HG03442 (cell line): ENCODE measurements around the gene RBMX.
"Not testable (repeated sequence)": the region's sequence is repeated elsewhere in the genome, so short reads cannot be mapped to it uniquely, and the experiment has no call there.

Experiments used
- ATAC-seq: cut with Tn5 transposase; IDR thresholded peaks from one replicate; pipeline ENCODE4 v1.9.1; 2021; ENCODE audit warnings: mild to moderate bottlenecking, moderate library complexity; ENCODE audit not compliant: unreplicated experiment

Gene RBMX

DNA sequence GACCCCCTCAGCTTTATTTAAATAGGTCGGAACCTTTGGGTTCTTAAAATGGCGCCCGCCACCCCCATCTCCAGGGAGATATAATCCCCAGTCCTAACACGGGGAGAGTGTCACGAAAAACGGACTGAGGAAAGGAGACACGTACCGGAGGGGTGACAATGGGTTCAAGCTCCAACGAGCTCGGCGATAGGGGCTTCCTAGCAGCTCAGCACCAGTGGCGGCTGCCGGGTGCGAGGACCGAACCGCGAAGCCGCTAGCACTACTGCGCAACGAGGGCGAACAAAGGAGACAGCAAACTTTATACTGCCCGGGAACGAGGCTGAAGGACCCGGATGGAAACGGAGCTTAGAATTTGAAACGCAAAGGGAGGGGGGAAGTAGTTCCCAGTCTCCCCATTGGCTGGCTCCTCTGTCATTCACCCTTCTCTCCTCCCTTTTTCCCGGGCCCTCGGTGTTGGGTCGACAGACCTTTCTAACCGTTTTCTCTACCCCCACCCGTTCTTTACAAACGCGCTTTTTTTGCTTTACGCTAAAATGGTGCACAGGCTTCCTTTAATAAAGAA is at the start of gene RBMX:
Gene RBMX, minus strand, starts transcription at position 274 of the 562 bp plus-strand sequence. CDS start 1,298 bp downstream, outside the sequence.
- ATAC-seq = peak; percentile 97

DNA sequence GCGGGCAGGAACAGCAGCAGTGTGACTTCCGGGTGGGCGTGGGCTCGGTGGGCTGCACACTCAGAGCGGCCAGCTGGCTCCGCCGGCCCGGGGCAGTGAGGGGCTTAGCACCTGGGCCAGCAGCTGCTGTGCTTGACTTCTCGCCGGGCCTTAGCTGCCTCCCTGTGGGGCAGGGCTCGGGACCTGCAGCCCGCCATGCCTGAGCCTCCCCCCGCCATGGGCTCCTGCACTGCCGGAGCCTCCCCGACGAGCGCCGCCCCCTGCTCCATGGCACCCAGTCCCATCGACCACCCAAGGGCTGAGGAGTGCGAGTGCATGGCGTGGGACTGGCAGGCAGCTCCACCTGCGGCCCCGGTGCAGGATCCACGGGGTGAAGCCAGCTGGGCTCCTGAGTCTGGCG is 40.9 kb upstream of the RBMX start:
- ATAC-seq = not testable (repeated sequence)

DNA sequence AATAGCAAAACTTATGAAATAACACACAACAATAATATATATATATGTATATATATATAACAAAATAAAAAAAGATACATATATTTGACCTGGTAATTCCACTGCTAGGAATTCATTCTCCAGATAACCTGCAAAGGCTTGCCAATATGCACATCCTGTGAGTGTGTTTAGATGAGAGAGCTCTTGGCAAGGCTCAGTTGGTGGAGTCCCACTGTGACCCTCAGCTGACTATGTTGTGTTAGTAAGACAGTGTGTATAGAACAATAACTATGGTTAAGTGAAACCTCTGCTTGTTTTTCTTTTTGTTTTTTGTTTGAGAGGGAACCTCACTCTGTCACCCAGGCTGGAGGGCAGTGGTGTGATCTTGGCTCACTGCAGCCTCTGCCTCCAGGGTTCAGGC is 39.5 kb upstream of the RBMX start:
- ATAC-seq = no peak

DNA sequence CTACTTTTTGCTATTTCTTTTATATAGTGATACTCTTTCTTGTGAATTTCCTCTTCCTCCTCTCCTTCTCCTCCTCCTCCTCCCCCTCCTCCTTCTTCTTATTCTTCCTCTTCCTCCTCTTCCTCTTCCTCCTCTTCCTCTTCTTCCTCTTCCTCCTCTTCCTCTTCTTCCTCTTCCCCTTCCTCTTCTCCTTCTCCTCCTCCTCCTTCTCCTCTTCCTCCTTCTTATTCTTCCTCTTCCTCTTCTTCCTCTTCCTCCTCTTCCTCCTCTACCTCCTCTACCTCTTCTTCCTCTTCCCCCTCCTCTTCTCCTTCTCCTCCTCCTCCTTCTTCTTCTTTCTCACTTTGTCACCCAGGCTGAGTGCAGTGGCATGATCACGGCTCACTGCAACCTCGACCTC is 36.3 kb upstream of the RBMX start:
- no peak for ATAC-seq

DNA sequence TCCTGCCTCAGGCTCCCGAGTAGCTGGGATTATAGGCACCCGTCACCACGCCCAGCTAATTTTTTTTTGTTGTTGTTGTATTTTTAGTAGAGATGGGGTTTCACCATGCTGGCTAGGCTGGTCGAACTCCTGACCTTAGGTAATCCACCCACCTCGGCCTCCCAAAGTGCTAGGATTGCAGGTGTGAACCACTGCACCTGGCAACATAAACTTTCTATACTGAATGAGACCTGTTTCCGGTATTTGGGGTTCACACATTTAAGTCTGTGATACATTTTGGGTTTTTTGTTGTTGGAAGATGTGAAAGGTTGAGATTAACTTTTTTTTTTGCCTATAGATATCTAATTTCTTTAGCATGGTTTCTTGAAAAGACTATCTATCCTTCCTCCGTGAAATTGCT is 31.1 kb upstream of the RBMX start:
- ATAC-seq = not testable (repeated sequence)

DNA sequence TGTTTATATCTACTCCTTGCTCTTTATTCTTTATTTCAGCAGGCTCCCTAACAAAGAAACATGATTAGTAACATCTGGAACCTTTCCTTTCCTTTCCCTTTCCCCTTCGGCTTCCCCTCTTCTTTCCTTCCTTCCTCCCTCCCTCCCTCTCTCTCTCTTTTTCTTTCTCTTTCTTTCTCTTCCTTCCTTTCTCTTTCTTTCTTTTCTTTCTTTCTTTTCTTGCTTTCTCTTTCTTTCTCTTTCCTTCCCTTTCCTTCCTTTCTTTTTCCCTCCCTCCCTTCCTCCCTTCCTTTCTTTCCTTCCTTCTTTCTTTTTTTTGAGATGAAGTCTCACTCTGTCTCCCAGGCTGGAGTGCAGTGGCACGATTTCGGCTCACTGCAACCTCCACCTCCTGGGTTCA is 30.7 kb upstream of the RBMX start:
- no peak for ATAC-seq

DNA sequence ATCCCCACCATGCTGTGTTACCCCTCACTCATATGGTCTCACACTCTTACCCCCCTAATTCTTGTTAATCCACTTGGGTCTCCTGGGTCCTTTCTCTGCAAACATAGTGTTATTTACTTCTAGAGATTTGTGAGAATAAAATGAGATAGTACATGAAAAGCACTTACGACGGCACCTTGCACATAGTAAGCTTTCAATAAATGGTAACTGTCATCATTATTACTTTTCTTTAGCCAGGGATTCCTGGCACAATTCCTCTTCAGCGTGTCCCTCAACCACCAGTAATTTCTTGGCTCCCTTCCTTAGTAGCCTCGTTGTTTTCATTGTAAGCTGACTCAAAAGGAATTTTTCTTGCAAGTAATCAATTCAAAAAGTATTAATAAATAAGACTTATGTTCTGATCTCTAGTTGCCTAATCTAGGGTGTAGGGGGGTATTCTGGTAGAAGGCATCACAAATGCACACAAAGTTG is 30.1 kb upstream of the RBMX start:
- ATAC-seq = no peak

DNA sequence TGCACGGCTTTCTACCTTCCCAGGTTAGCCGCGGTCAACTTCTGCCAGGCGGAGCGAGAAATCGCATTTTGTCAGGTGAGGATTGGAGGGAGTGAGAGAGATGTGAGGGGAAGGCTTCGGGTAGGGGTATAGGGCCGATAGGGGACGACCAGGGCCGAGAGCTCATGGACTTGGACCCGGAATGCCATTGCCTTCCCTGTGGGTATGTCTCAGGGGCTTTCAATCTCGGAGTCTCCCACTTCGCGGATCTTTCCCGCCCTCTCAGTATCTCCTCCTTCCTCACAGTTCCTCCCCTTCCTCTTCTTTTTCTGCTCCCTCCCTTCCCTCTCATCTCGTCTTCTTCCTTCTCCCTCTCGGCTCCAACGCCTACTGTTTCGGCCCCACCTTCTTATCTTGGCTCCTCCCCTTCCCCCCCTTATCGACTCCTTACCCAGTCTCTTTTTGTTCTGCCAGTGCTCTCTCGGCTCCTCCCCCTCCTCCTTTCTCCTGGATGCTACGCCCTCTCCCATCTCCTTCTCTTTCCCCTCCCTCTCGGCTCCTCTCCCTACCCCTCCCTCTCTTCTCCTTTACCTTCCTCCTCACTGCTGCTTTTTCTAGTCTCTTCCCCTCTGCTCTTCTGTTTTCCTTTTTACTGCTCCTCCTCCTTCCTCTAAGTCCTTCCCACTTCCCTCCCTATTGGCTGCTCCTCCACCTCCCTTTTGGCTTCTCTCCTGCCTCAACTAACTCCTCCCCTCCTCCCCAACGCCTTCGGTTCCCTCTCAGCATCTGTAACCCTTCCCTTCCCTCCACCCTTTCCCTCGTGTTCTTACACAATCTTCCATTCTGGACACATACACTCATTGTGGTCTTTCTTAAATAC is 29.4 kb upstream of the RBMX start:
- ATAC-seq = peak; percentile 57

DNA sequence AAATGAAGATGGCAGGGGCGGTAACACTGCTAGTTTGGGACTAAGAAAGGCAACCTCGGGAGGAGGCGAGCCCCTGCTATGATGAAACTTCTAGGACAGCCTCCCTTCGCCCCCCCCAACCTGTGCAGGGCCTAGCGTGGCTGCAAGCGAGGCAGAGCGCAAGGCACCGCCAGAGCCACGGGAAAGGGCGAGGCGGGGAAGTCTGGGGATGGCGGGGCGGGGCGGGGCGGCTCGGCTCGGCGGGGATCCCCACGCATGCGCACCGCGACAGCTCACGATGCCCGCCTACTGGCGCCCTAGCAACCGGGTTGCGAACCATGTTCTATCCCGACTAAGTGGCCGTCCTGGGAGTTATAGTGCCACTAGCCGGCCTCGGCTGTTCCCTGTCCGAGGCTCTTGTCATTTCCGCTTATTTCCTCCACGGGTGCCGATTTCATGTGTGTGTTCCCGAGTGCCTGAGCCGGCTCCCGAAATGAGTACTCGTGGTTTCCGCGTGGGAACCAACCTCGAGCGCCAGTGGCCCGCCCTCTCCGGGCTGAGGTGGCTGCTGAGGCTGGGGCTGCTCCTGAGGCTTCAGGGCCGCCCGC is 28.7 kb upstream of the RBMX start:
- ATAC-seq = peak; percentile 70

DNA sequence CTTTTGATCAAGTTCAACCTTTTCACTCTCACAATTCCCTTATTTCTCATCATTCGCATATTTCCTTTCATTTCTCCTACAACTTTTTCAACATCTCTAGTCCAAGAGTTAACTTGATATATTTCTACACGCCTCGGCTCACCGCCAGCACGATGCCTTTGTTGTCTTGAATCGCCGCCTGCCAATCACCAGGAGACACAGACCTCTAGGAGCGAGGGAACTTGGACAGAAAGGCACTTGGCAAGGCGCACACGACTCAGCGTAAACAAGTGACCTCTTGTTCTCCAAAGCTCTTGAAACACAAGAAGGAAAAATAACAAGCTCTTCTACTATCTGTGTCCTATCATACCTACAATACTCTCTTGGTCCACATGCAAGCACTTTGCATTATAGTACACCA is 27.1 kb upstream of the RBMX start:
- ATAC-seq = no peak

DNA sequence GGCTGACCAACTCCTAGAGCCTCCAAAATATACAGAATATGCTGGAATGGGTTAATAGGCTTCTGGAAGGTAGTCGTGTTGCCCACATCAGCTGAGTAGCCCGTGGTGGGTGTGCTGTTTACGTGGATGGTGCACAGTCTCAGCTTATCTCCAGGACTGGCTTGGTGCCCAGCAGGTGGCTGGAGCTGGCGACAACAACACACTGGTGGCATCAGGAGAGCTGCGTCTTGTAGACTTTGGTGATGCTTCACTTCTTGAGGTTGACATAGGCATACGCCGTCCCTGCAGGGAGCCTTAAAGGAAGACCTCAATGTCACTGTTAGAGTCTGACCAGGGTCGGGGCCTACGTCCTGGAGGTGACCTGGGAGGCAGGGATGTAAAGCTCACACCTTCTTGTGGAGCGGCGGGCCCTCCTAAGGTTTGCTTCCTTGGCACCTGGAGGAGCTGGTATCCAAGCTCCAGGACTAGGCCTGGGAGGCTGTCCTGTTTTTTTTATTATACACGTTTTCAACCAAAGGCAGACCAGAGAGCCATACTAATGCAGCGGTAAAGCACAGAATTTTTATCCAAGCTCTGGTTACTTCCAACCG is 26.5 kb upstream of the RBMX start:
- ATAC-seq = no peak

DNA sequence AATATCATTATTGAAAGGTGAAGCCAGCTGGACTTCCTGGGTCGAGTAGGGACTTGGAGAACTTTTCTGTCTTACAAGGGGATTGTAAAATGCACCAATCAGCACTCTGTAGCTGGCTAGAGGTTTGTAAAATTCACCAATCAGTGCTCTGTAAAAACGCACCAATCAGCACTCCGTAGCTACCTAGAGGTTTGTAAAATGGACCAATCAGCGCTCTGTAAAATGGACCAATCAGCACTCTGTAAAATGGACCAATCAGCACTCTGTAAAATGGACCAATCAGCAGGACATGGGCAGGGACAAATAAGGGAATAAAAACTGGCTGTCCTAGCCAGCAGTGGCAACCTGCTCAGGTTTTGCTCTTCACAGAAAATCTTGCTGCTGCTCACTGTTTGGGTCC is 23.5 kb upstream of the RBMX start:
- not testable (repeated sequence) for ATAC-seq

DNA sequence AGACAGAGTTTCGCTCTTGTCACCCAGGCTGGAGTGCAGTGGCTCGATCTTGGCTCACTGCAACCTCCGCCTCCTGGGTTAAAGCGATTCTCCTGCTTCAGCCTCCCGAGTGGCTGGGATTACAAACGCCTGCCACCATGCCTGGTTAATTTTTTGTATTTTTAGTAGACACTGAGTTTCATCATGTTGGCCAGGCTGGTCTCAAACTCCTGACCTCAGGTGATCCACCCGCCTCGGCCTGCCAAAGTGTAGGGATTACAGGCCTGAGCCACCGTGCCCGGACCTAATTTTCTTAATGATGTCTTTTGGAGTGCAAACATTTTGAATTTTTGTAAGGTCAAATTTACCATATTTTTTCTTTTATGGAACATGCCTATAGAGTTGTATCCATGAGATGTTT is 19.5 kb upstream of the RBMX start:
- ATAC-seq = not testable (repeated sequence)

DNA sequence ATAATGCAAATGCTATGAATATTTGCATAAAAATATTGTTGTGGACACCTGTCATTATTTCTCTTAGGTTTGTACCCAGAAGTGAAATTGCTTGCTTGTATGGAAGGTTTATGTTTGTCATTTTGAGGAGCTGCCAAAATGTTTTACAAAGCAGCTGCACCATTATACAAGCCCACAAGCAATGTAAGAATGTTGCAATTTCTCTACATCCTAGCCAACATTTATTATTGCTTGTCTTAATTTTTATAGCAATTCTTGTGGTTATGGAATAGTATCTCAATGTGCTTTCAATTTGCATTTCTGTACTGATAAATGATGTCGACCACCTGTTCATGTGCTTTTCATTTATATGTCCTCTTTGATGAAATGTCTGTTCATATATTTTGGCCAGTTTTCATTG is 18.7 kb upstream of the RBMX start:
- ATAC-seq = no peak

DNA sequence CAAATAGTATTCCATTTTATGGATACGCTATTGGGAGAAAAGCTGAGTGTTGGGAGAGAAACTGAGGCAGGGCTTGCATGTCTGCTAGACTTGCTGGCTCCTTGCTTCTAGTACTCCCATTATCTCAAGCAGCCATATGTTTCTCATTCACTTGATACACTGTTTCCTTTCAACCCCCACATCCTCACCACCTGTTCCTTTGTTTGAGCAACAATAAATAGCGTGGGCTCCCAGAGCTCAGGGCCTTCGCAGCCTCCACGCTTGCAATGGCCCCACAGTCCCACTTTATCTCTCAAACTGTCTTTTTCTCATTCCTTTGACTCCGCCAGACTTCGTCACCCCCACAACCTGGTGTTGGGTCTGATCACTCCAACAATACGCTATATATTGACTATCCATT is 18.2 kb upstream of the RBMX start:
- ATAC-seq = not testable (repeated sequence)

DNA sequence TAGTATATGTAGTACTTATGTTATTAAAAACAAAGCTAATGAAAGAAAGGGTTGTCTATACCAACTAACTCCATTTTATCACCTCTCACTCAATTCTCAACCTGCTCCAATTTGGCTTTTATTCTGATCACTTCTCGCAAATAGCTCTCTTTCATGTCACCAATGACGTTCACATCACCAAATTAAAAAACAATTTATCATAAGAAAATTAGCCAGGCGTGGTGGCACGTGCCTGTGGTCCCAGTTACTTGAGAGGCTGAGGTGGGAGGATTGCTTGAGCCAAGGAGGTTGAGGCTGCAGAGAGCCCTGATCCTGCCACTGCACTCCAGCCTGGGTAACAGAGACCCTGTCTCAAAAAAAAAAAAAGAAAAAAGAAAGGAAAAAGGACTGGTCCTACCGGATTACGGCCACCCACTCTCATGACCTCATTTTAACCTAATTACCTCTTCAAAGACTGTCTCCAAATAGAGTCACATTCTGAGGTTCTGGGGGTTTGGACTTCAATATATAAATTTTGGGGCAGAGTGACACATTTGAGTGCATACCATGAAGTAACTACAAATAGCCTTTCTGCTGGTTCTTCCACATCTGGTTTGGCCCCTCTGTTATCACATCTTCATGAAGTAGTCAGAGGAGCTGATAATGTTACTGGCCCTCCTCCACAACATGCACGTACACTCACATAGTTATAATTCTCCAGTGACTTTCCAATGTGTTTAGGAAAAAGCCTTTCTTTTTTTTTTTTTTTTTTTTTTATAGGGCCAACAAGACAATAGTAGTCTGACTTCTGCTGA is 15.8 kb upstream of the RBMX start:
- no peak for ATAC-seq

DNA sequence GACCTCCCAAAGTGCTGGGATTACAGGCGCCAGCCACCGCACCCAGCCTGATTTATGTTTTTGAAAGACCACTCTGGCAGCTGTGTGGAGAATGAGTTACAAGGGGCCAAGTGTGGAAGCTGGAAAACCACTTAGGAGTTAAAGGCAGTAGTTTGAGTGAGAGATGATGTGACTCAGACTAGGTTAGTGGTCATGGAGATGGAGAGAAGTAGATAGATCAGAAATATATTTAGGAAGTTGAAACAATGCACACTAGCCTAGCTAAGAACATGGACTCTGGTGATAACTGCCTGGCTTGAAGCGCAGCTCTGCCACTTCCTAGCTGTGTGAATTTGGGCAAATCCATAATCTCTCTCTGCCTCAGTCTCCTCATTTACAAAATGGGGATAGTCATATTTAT is 11.9 kb upstream of the RBMX start:
- no peak for ATAC-seq

DNA sequence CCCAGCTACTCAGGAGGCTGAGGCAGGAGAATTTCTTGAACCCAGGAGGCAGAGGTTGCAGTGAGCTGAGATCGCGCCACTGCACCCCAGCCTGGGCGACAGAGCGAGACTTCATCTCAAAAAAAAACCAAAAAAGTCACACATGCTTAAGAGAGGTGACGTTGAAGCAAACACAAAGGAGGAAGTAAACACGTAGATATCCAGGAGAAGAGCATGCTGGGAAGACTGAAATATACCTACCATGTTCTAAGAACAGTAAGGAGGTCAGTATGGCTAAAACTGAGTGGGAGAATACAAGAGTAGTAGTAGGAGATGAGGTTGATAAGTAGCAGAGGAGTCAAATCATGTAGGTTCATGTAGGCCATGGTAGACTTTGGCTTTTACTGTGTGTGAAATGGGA is 10.1 kb upstream of the RBMX start:
- not testable (repeated sequence) for ATAC-seq

DNA sequence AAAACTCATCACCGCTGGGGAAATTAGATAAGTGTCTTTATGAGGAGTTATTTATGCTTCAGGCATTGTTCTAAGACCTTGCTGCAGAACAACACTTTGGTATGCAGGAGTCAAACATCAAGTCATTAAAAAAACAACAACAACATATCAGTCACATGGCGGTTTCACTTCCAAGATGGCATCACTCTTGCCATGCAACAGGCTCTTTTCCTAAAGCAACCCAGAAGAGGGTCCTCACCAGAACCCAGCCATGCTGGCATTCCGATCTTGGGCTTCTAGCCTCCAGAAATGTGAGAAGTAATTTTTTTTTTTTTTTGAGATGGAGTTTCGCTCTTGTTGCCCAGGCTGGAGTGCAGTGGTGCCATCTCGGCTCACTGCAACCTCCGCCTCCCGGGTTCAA is 8.7 kb upstream of the RBMX start:
- ATAC-seq = no peak

DNA sequence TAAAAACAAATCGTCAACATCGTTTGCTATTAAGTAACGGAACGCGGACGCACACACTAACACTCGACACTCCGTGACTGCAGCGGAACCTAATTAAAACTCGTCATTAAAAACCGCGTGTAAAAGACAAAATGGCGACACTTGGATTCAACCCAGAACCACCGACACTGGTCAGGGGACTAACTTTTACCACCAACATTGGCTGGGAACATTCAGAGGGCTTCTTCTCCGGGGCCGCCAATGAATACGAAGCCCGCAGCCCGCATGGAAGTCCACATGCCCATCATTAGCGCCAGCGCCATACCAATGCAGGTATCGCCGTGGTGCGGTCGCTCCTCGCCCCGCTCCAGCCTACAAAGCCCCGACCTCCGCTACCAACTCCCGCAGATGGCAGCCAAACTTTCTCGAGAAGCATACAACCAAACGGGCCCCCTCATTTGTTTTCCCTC is 498 bp downstream of the RBMX start:
- peak; percentile 7 for ATAC-seq
